Peyer's patch (tissue), 4 donors: Measurements from ENCODE around the gene AHDC1.

ENCODE experiments used
- CTCF ChIP-seq, 6 experiments: fragments of 450-650 bp in 4 of 6; fragments of 200-600 bp in 2 of 6; sonication (generic) in 1 of 6; IDR thresholded peaks; one replicate each; pipeline ENCODE4 v1.5.1; 2017 to 2019; ENCODE audit warnings: antibody characterized with exemption in 6 of 6, mild to moderate bottlenecking in 3 of 6, moderate library complexity in 1 of 6
- POLR2A ChIP-seq, 2 donors: fragments of 450-650 bp; IDR thresholded peaks; one replicate each; pipeline ENCODE4 v1.5.1; 2017; ENCODE audit warnings: antibody characterized with exemption in 2 of 2, mild to moderate bottlenecking in 2 of 2, moderate library complexity in 2 of 2

- TF ChIP-seq CTCF (IDR thresholded peaks at IDR 0.05) = no peak
- TF ChIP-seq POLR2A (IDR thresholded peaks at IDR 0.05) = no peak
These were observed 58.7 kb downstream of the AHDC1 start for GRCh38 chr1:27545271-27545670.
